HUES64 (cell line): ENCODE measurements around the gene TMEM14B. TPM values are rescaled to one million over a fixed set of nuclear protein-coding genes. Genes with fewer than 3 reads are reported as not detected.
"Not testable (repeated sequence)": the region's sequence is repeated elsewhere in the genome, so short reads cannot be mapped to it uniquely, and the experiment has no call there.

Experiments used
- H3K27ac ChIP-seq: 2 replicates; pipeline ENCODE4 v1.7.0; 2013; ENCODE audit warnings: low read depth, low read length, inconsistent platforms
- H3K27me3 ChIP-seq: 2 replicates; pipeline ENCODE4 v1.6.1; 2013; ENCODE audit warnings: mild to moderate bottlenecking, low read length; ENCODE audit not compliant: insufficient read depth
- H3K36me3 ChIP-seq: 2 replicates; pipeline ENCODE4 v1.6.1; 2013; ENCODE audit warnings: mild to moderate bottlenecking, low read length; ENCODE audit not compliant: insufficient read depth
- H3K4me1 ChIP-seq: 2 replicates; pipeline ENCODE4 v1.6.1; 2013; ENCODE audit warnings: mild to moderate bottlenecking, low read length, moderate library complexity; ENCODE audit not compliant: insufficient read depth
- H3K4me3 ChIP-seq: 2 replicates; pipeline ENCODE4 v1.5.1; 2013; ENCODE audit warnings: mild to moderate bottlenecking, low read length, moderate library complexity
- H3K9ac ChIP-seq: 2 replicates; pipeline ENCODE4 v1.6.1; 2013; ENCODE audit warnings: mild to moderate bottlenecking, low read depth, low read length
- H3K9me3 ChIP-seq: 2 replicates; pipeline ENCODE4 v1.6.1; 2013; ENCODE audit warnings: low read depth, low read length; ENCODE audit not compliant: insufficient read depth
- WGBS: fragments of 150-250, 120-280 bp; methylation state at CpG from one replicate; pipeline ENCODE4 v1.1.7; 2013; ENCODE audit warnings: missing lambda C conversion rate; 5-methylcytosine and 5-hydroxymethylcytosine counted together
- polyA plus RNA-seq, 2 experiments: library from polyadenylated mRNA; stranded (reverse); fragments of 50-300 nt; gene quantifications; one replicate each; pipeline ENCODE4 v1.2.3, GENCODE V29; 2013

The TMEM14B gene
- 78.1 TPM for polyA plus RNA-seq (2013, experiment 1 of 2)
- 87.9 TPM for polyA plus RNA-seq (2013, experiment 2 of 2)

GRCh38 chr6:10747251-10747972, at the start of gene TMEM14B:
TSS of gene TMEM14B (plus strand) at chr6:10747805. CDS start at chr6:10749246, 1,441 bp downstream.
- Histone ChIP-seq H3K4me1 (peaks cover 22% of the 10 kb centered on the region), H3K36me3 (peaks cover 33% of the 10 kb centered on the region), H3K27ac (peak within 1 kb of the TSS; percentile 72), H3K9ac (peak within 1 kb of the TSS; percentile 99), H3K4me3 (peak within 1 kb of the TSS; percentile 100), H3K9me3 (no peaks in the 10 kb centered on the region), H3K27me3 (no peaks in the 10 kb centered on the region)
- 4% methylated on average over 52 of the region's 52 CpGs for WGBS

- Histone ChIP-seq H3K27ac (no peak overlapping the region), H3K4me3 (no peak overlapping the region), H3K9ac (no peak overlapping the region), H3K36me3 (peaks cover 20% of the 10 kb centered on the region), H3K27me3 (no peaks in the 10 kb centered on the region), H3K9me3 (0 out of 2 replicates have a peak, but pooled peaks cover 10% of the 10 kb centered on the region), H3K4me1 (no peaks in the 10 kb centered on the region)
- WGBS = 94% methylated on average over 8 of the region's 8 CpGs
Measured at GRCh38 chr6:10713962-10714361, 33.6 kb upstream of the TMEM14B start.

DNA sequence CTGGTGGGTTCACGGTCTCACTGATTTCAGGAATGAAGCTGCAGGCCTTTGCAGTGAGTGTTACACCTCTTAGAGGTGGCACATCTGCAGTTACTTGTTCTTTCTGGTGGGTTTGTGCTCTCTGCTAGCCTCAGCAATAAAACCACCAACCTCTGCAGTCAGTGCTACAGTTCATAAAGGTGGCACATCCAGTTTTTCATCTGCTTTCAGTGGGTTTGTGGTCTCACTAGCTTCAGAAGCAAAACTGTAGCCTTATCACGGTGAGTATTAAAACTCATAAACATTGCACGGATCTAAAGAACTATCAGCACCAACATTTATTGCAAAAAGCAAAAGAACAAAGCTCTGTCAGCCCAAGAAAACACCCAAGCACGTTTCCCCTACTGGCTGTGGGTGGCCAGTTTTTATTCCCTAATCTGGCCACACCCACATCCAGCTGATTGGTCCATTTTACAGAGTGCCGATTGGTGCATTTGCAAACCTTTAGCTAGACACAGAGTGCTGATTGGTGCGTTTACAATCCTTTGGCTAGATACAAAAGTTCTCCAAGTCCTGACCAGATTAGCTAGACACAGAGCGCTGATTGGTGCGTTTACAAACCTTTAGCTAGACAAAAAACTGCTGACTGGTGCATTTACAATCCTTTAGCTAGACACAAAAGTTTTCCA, 28.2 kb upstream of the TMEM14B start:
- Histone ChIP-seq H3K9ac (no peak overlapping the region), H3K4me3 (no peak overlapping the region), H3K9me3 (0 out of 2 replicates have a peak, but pooled peaks cover 10% of the 10 kb centered on the region), H3K27ac (no peak overlapping the region), H3K27me3 (no peaks in the 10 kb centered on the region), H3K36me3 (no peaks in the 10 kb centered on the region), H3K4me1 (peaks cover 10% of the 10 kb centered on the region; the same call in 1 of the 2 replicates)
- 94% methylated on average over 8 of the region's 8 CpGs for WGBS

DNA sequence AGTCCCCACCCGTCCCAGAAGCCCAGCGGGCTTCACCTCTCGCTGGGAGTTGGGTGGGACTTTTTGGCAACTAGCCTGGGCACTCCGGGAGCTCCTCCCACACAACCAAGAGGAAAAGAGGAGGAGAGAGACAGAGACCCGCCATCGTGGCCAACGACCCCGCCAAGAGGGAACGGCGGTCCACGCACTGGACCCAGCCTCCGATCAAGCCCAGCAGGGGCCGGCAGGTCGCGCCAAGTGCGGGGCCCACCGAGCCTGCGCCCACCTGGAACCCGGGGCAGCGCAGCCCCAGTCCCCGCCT, 27.7 kb upstream of the TMEM14B start:
- WGBS = 96% methylated on average over 21 of the region's 21 CpGs
- Histone ChIP-seq H3K4me1 (peaks cover 12% of the 10 kb centered on the region; the same call in 1 of the 2 replicates), H3K27me3 (no peaks in the 10 kb centered on the region), H3K36me3 (peaks cover 4% of the 10 kb centered on the region), H3K9ac (no peak overlapping the region), H3K9me3 (0 out of 2 replicates have a peak, but pooled peaks cover 10% of the 10 kb centered on the region), H3K27ac (no peak overlapping the region), H3K4me3 (no peak overlapping the region)

- Histone ChIP-seq H3K27ac (no peak overlapping the region), H3K4me3 (no peak overlapping the region), H3K36me3 (peaks cover 9% of the 10 kb centered on the region), H3K9ac (no peak overlapping the region), H3K27me3 (no peaks in the 10 kb centered on the region), H3K9me3 (0 out of 2 replicates have a peak, but pooled peaks cover 10% of the 10 kb centered on the region), H3K4me1 (peaks cover 12% of the 10 kb centered on the region; the same call in 1 of the 2 replicates)
- WGBS = 96% methylated on average over 49 of the region's 49 CpGs
Measured at GRCh38 chr6:10720265-10720959, 27.2 kb upstream of the TMEM14B start.

DNA sequence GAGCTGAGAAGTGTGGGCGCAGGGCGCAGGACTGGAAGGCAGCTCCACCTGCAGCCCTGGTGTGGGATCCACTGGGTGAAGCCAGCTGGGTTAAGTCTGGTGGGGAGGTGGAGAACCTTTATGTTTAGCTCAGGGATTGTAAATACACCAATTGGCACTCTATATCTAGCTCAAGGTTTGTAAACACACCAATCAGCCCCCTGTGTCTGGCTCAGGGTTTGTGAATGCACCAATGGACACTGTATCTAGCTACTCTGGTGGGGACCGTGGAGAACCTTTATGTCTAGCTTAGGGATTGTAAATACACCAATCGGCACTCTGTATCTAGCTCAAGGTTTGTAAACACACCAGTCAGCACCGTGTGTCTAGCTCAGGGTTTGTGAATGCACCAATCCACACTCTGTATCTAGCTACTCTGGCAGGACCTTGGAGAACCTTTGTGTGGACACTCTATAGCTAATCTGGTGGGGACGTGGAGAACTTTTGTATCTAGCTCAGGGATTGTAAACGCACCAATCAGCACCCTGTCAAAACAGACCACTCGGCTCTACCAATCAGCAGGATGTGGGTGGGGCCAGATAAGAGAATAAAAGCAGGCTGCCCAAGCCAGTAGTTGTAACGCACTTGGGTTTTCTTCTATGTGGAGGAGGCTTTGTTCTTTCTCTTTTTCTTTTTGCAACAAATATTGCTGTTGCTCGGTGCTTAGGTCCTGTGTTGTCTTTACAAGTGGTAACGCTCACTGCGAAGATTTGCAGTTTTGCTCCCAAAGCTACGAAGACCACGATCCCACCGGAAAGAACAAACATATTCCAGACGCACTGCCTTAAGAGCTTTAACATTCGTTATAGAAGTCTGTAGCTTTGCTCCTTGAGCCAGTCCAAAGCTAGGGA, 26.4 kb upstream of the TMEM14B start:
- Histone ChIP-seq H3K4me1 (peaks cover 12% of the 10 kb centered on the region; the same call in 1 of the 2 replicates), H3K36me3 (peaks cover 16% of the 10 kb centered on the region), H3K9me3 (0 out of 2 replicates have a peak, but pooled peaks cover 10% of the 10 kb centered on the region)
- not testable (repeated sequence) for H3K27ac ChIP-seq, H3K9ac ChIP-seq, H3K27me3 ChIP-seq, H3K4me3 ChIP-seq
- WGBS = 97% methylated on average over 16 of the region's 17 CpGs

DNA sequence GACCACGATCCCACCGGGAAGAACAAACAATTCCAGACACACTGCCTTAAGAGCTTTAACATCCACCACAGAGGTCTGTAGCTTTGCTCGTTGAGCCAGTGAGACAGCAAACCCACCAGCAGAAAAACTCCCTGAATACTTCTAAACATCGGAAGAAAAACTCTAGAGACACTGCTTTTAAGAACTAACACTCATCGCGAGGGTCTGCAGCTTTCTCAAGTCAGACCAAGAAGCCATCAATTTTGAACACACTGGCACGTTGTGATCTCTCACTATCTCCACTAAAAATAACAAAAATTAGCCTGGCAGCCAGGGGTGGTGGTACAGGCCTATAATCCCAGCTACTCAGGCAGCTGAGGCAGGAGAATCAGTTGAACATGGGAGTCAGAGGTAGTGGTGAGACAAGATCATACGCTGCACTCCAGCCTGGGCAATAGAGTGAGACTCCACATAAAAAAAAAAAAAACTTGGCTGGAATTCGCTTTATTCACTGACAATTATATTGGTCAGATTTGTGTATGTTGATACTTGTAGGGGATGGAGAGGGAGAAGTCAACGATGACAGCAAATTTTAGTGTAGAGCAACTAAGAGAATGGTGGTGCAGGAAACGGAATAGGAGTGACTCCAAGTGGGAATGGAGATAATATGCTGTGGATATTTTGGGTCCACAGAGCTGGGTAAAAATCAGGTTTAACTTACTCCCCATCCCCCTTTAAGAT, 25.6 kb upstream of the TMEM14B start:
- Histone ChIP-seq H3K4me1 (peaks cover 12% of the 10 kb centered on the region; the same call in 1 of the 2 replicates), H3K4me3 (peak overlapping the region; percentile 92), H3K36me3 (peaks cover 20% of the 10 kb centered on the region), H3K27me3 (no peaks in the 10 kb centered on the region), H3K9me3 (0 out of 2 replicates have a peak, but pooled peaks cover 10% of the 10 kb centered on the region), H3K27ac (peak overlapping the region; percentile 96), H3K9ac (peak overlapping the region; percentile 94)
- WGBS = 92% methylated on average over 11 of the region's 11 CpGs

DNA sequence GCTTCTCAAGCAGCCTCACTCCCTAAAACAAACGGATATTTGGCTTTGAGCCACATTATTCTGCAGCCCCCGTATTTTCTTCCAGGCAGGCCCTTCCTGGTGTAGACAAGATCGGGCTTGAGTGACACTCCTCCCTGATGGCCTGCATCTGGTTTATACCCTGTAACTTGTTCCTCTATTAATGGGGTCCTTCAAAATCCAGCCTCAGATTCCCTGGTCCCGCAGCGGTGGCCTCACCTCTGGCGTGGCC, 25.1 kb upstream of the TMEM14B start:
- Histone ChIP-seq H3K9me3 (0 out of 2 replicates have a peak, but pooled peaks cover 10% of the 10 kb centered on the region), H3K9ac (peak overlapping the region; percentile 94), H3K4me1 (peaks cover 12% of the 10 kb centered on the region; the same call in 1 of the 2 replicates), H3K4me3 (peak overlapping the region; percentile 92), H3K27ac (peak overlapping the region; percentile 96), H3K27me3 (no peaks in the 10 kb centered on the region), H3K36me3 (peaks cover 24% of the 10 kb centered on the region)
- WGBS = 13% methylated on average over 6 of the region's 6 CpGs

DNA sequence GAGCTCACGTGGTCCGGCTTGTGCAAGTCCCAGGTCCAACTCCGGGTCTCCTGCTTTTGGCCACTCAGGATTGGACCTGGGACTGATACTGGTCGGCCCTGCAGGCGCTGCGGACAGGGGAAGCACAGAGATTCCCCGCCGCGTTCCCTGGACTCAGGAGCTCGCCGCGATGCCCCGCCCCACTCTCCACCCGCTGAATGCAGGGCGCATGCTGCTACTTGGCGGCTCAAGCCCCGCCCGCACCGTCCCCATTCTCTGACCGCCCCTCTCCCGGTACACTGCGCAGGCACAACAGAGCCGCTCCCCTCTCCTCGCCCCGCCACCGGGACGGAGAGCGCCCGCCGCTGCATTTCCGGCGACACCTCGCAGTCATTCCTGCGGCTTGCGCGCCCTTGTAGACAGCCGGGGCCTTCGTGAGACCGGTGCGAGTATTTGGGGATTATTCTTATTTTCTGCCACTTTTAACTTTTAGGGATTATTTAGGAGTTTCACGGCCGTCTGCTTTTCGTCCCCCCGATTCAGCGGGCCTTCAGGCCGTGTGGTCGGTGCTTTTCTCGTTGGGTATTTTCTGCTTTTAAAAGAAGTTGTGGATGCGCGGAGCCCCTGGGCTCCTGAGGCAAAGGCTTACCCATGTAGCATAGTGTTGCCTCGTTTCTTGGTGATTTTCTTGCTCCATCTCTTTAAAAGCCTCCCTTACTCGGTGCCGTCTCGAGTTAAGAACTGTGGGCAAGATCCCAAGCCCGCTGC, 24.6 kb upstream of the TMEM14B start, which contains the start of gene TMEM14C:
TSS of gene TMEM14C (plus strand) at position 251 of the 747 bp plus-strand sequence. CDS start 1,544 bp downstream, outside the sequence.
- peak within 1 kb of the TSS; percentile 92 for H3K4me3 ChIP-seq
- peak within 1 kb of the TSS; percentile 94 for H3K9ac ChIP-seq
- peak within 1 kb of the TSS; percentile 96 for H3K27ac ChIP-seq
- H3K27me3 ChIP-seq = no peaks in the 10 kb centered on the region
- H3K36me3 ChIP-seq = peaks cover 28% of the 10 kb centered on the region
- under 1% methylated on average over 55 of the region's 55 CpGs for WGBS
- peaks cover 12% of the 10 kb centered on the region; the same call in 1 of the 2 replicates for H3K4me1 ChIP-seq
- 0 out of 2 replicates have a peak, but pooled peaks cover 7% of the 10 kb centered on the region for H3K9me3 ChIP-seq
